HEK293 (cell line): ENCODE data around the gene ADAMTS14.

ENCODE experiments used
- BCL11A ChIP-seq: fragments of 450-650 bp; formaldehyde crosslinking; IDR thresholded peaks from 2 replicates; pipeline ENCODE4 v1.5.1; 2016; ENCODE audit warnings: low read depth, missing biosample characterization, missing genetic modification characterization
- PRDM4 ChIP-seq: fragments of 450-650 bp; formaldehyde crosslinking; IDR thresholded peaks from 2 replicates; pipeline ENCODE4 v1.5.1; 2017; ENCODE audit warnings: missing biosample characterization, missing genetic modification characterization
- PRDM6 ChIP-seq: fragments of 450-650 bp; formaldehyde crosslinking; IDR thresholded peaks from 2 replicates; pipeline ENCODE4 v1.5.1; 2017; ENCODE audit warnings: missing biosample characterization, missing genetic modification characterization
- SETDB1 ChIP-seq: IDR thresholded peaks from one replicate; pipeline ENCODE4 v1.6.1; 2017; ENCODE audit warnings: mild to moderate bottlenecking, low read length, moderate library complexity, mixed read lengths; ENCODE audit not compliant: insufficient read length
- TCF7L2 ChIP-seq: IDR thresholded peaks from 2 replicates; pipeline ENCODE4 v1.6.1; 2011; ENCODE audit warnings: low read depth, mild to moderate bottlenecking, inconsistent platforms, low read length, moderate library complexity, borderline replicate concordance
- ZBTB1 ChIP-seq: fragments of 450-650 bp; formaldehyde crosslinking; IDR thresholded peaks from 2 replicates; pipeline ENCODE4 v1.5.1; 2016; ENCODE audit warnings: missing biosample characterization, missing genetic modification characterization
- ZBTB20 ChIP-seq: fragments of 450-650 bp; formaldehyde crosslinking; IDR thresholded peaks from 2 replicates; pipeline ENCODE4 v1.5.1; 2016; ENCODE audit warnings: missing biosample characterization, missing genetic modification characterization
- ZNF148 ChIP-seq: fragments of 450-650 bp; formaldehyde crosslinking; IDR thresholded peaks from 2 replicates; pipeline ENCODE4 v1.5.0; 2017; ENCODE audit warnings: missing biosample characterization, missing genetic modification characterization, borderline replicate concordance
- ZNF157 ChIP-seq: fragments of 450-650 bp; formaldehyde crosslinking; IDR thresholded peaks from 2 replicates; pipeline ENCODE4 v1.5.1; 2016; ENCODE audit warnings: missing biosample characterization, missing genetic modification characterization
- ZNF221 ChIP-seq: fragments of 450-650 bp; formaldehyde crosslinking; IDR thresholded peaks from 2 replicates; pipeline ENCODE4 v1.5.1; 2017; ENCODE audit warnings: missing biosample characterization, missing genetic modification characterization, borderline replicate concordance
- ZNF280D ChIP-seq: fragments of 450-650 bp; formaldehyde crosslinking; IDR thresholded peaks from 2 replicates; pipeline ENCODE4 v1.5.1; 2016; ENCODE audit warnings: missing biosample characterization, missing genetic modification characterization
- ZNF510 ChIP-seq: fragments of 450-650 bp; formaldehyde crosslinking; IDR thresholded peaks from 2 replicates; pipeline ENCODE4 v1.5.1; 2018; ENCODE audit warnings: mild to moderate bottlenecking, missing genetic modification characterization, missing biosample characterization; ENCODE audit not compliant: insufficient replicate concordance
- ZNF518A ChIP-seq: fragments of 450-650 bp; formaldehyde crosslinking; conservative IDR thresholded peaks from 2 replicates; pipeline ENCODE4 v1.5.1; 2016; ENCODE audit warnings: low read depth, missing biosample characterization, missing genetic modification characterization
- ZNF529 ChIP-seq: fragments of 450-650 bp; formaldehyde crosslinking; IDR thresholded peaks from 2 replicates; pipeline ENCODE4 v1.5.1; 2017; ENCODE audit warnings: missing genetic modification characterization, missing biosample characterization; ENCODE audit not compliant: insufficient replicate concordance
- ZNF530 ChIP-seq: fragments of 450-650 bp; formaldehyde crosslinking; IDR thresholded peaks from 2 replicates; pipeline ENCODE4 v1.5.1; 2016; ENCODE audit warnings: low read depth, missing biosample characterization, missing genetic modification characterization
- ZNF549 ChIP-seq: fragments of 450-650 bp; IDR thresholded peaks from 2 replicates; pipeline ENCODE4 v1.5.1; 2018; ENCODE audit warnings: missing biosample characterization, missing genetic modification characterization, mild to moderate bottlenecking, inconsistent platforms, moderate library complexity
- ZNF558 ChIP-seq: fragments of 450-650 bp; formaldehyde crosslinking; IDR thresholded peaks from 2 replicates; pipeline ENCODE4 v1.5.1; 2016; ENCODE audit warnings: missing biosample characterization, missing genetic modification characterization
- ZNF610 ChIP-seq: fragments of 450-650 bp; formaldehyde crosslinking; IDR thresholded peaks from 2 replicates; pipeline ENCODE4 v1.5.1; 2016; ENCODE audit warnings: missing biosample characterization, missing genetic modification characterization, borderline replicate concordance
- ZNF664 ChIP-seq: fragments of 450-650 bp; formaldehyde crosslinking; IDR thresholded peaks from 2 replicates; pipeline ENCODE4 v1.5.1; 2016; ENCODE audit warnings: missing biosample characterization, missing genetic modification characterization
- ZNF677 ChIP-seq: fragments of 450-650 bp; IDR thresholded peaks from 2 replicates; pipeline ENCODE4 v1.5.0; 2018; ENCODE audit warnings: missing biosample characterization, mild to moderate bottlenecking, missing genetic modification characterization, moderate library complexity
- ZSCAN18 ChIP-seq: fragments of 450-650 bp; formaldehyde crosslinking; IDR thresholded peaks from 2 replicates; pipeline ENCODE4 v1.5.1; 2016; ENCODE audit warnings: missing biosample characterization, missing genetic modification characterization

ADAMTS14 gene

GRCh38 chr10:70648427-70648826 lies 23.9 kb upstream of the ADAMTS14 start (continued):
- TF ChIP-seq ZNF221 (tag by site-specific recombination) (no peak), PRDM6 (tag by site-specific recombination) (no peak), SETDB1 (peak; percentile 78), ZNF148 (no peak), ZNF530 (tag by site-specific recombination) (no peak), BCL11A (tag by site-specific recombination) (no peak), TCF7L2 (no peak), ZNF529 (tag by site-specific recombination) (peak; percentile 86), ZNF549 (tag by site-specific recombination) (peak; percentile 69; the same call in 1 of the 2 replicates), ZNF664 (tag by site-specific recombination) (no peak), ZSCAN18 (no peak), ZBTB1 (tag by site-specific recombination) (no peak), ZNF558 (tag by site-specific recombination) (0 out of 2 replicates have a peak, but pooled peaks have one; percentile 43), ZNF518A (tag by site-specific recombination) (0 out of 2 replicates have a peak, but pooled peaks have one; percentile 19), ZNF677 (tag by site-specific recombination) (no peak), ZNF510 (tag by site-specific recombination) (peak; percentile 62), PRDM4 (tag by site-specific recombination) (no peak), ZNF610 (peak; percentile 80; the same call in 1 of the 2 replicates), ZNF157 (tag by site-specific recombination) (peak; percentile 34; the same call in 1 of the 2 replicates), ZNF280D (peak; percentile 68; the same call in 1 of the 2 replicates), ZBTB20 (tag by site-specific recombination) (no peak)
